Gastroesophageal sphincter (tissue), 4 donors: Measurements from ENCODE around the gene EMCN. TPM values are rescaled to one million over a fixed set of nuclear protein-coding genes. Genes with fewer than 3 reads are reported as not detected.
A peak's percentile ranks its signal among the peaks of the same experiment; 100 is the strongest.

Source experiments
- ATAC-seq: fragments of 150-250 bp; one replicate; pipeline ENCODE4 v1.9.1; 2016; ENCODE audit warnings: mild to moderate bottlenecking, moderate library complexity
- H3K27ac ChIP-seq, 4 donors: fragments of 200-600 bp; sonication (generic) in 3 of 4; 1 replicate in 3 of 4; 2 replicates in 1 of 4; pipeline ENCODE4 v1.5.1; 2016 to 2019
- H3K27me3 ChIP-seq: fragments of 200-600 bp; sonication (generic); one replicate; pipeline ENCODE4 v1.5.1; 2019
- H3K36me3 ChIP-seq, 2 donors: fragments of 200-600 bp; sonication (generic); one replicate each; pipeline ENCODE4 v1.5.1; 2019; ENCODE audit warnings: control low read depth in 1 of 2
- H3K4me1 ChIP-seq, 3 donors: fragments of 200-600 bp; sonication (generic); 1 replicate in 2 of 3; 2 replicates in 1 of 3; pipeline ENCODE4 v1.5.1; 2016 to 2019; ENCODE audit warnings: control low read depth in 2 of 3
- H3K4me3 ChIP-seq, 2 donors: fragments of 200-600 bp; sonication (generic); one replicate each; pipeline ENCODE4 v1.5.1; 2019; ENCODE audit warnings: mild to moderate bottlenecking in 1 of 2, moderate library complexity in 1 of 2
- H3K9me3 ChIP-seq, 3 donors: fragments of 200-600 bp; sonication (generic); one replicate each; pipeline ENCODE4 v1.5.1; 2017 to 2019; ENCODE audit warnings: control low read depth in 2 of 3
- CTCF ChIP-seq, 4 experiments: fragments of 200-600 bp in 2 of 4; fragments of 450-650 bp in 2 of 4; sonication (generic) in 1 of 4; IDR thresholded peaks; one replicate each; pipeline ENCODE4 v1.5.1; 2017 to 2019; ENCODE audit warnings: antibody characterized with exemption in 4 of 4, mild to moderate bottlenecking in 2 of 4, moderate library complexity in 2 of 4
- EP300 ChIP-seq: sonication (generic); formaldehyde crosslinking; IDR thresholded peaks from one replicate; pipeline ENCODE4 v1.6.1; 2017; ENCODE audit warnings: antibody characterized with exemption, mild to moderate bottlenecking
- POLR2A ChIP-seq, 2 donors: fragments of 450-650 bp; IDR thresholded peaks; one replicate each; pipeline ENCODE4 v1.6.1; 2017; ENCODE audit warnings: antibody characterized with exemption in 2 of 2, mild to moderate bottlenecking in 2 of 2, moderate library complexity in 1 of 2
- POLR2AphosphoS5 ChIP-seq: sonication (generic); formaldehyde crosslinking; IDR thresholded peaks from one replicate; pipeline ENCODE4 v1.6.1; 2017; ENCODE audit warnings: antibody characterized with exemption
- WGBS, 2 donors: methylation state at CpG; one replicate each; pipeline ENCODE4 v1.1.5; 2018; ENCODE audit warnings: low coverage in 1 of 2; 5-methylcytosine and 5-hydroxymethylcytosine counted together
- total RNA-seq, 4 donors: library from RNA; depleted of rRNA; stranded (reverse); fragments of >200 nt; gene quantifications; one replicate each; pipeline ENCODE4 v1.1.0, GENCODE V29; 2016

The EMCN gene
- total RNA-seq, 4 donors from 2014 or later: 5.3 to 26.8 (median 23.1) TPM

GRCh38 chr4:100428051-100428450 lies 89.8 kb downstream of the EMCN start:
- Histone ChIP-seq H3K27me3 (no peaks in the 10 kb centered on the region), H3K9me3 (no peaks in the 10 kb centered on the region), H3K27ac (no peak overlapping the region), H3K4me3 (no peak overlapping the region), H3K4me1 (no peaks in the 10 kb centered on the region), H3K36me3 (no peaks in the 10 kb centered on the region)
- no peak for ATAC-seq
- TF ChIP-seq EP300 (no peak), CTCF (IDR thresholded peaks at IDR 0.05) (no peak), POLR2AphosphoS5 (no peak), POLR2A (IDR thresholded peaks at IDR 0.05) (no peak)
- WGBS, 2 donors: 73 to 100% methylated on average over 2 of the region's 2 CpGs

- H3K36me3 ChIP-seq: no peaks in the 10 kb centered on the region
- peaks cover 0 to 9% (median 0%) of the 10 kb centered on the region in 3 donors for H3K4me1 ChIP-seq
- 80 to 90% methylated on average over 1 to 4 of the region's 4 CpGs for whole genome bisulfite sequencing, 2 donors
- TF ChIP-seq POLR2A (IDR thresholded peaks at IDR 0.05): no peak
- no peak for TF ChIP-seq POLR2AphosphoS5
- no peak for TF ChIP-seq CTCF (IDR thresholded peaks at IDR 0.05)
- TF ChIP-seq EP300: no peak
- ATAC-seq: no peak
- no peaks in the 10 kb centered on the region for H3K27me3 ChIP-seq
- no peak overlapping the region for H3K27ac ChIP-seq
- H3K4me3 ChIP-seq: no peak overlapping the region
- no peaks in the 10 kb centered on the region for H3K9me3 ChIP-seq
These were observed 93.4 kb downstream of the EMCN start for GRCh38 chr4:100424376-100424775.

- 64% methylated on average over 1 of the region's 1 CpG; no CpG with 5 or more reads in 1 of the 2 donors for WGBS, 2 donors
- H3K36me3 ChIP-seq: no peaks in the 10 kb centered on the region
- no peak for ATAC-seq
- H3K4me3 ChIP-seq: no peak overlapping the region
- TF ChIP-seq POLR2AphosphoS5: no peak
- TF ChIP-seq POLR2A (IDR thresholded peaks at IDR 0.05): no peak
- TF ChIP-seq CTCF (IDR thresholded peaks at IDR 0.05): no peak
- no peak for TF ChIP-seq EP300
- H3K4me1 ChIP-seq: peaks cover 0 to 9% (median 0%) of the 10 kb centered on the region in 3 donors
- H3K27ac ChIP-seq: no peak overlapping the region
- H3K9me3 ChIP-seq: no peaks in the 10 kb centered on the region
- no peaks in the 10 kb centered on the region for H3K27me3 ChIP-seq
These were observed 94.9 kb downstream of the EMCN start for GRCh38 chr4:100422894-100423293.

GRCh38 chr4:100421361-100421978 lies 96.4 kb downstream of the EMCN start:
- Histone ChIP-seq H3K27ac (no peak overlapping the region), H3K27me3 (no peaks in the 10 kb centered on the region), H3K9me3 (no peaks in the 10 kb centered on the region), H3K36me3 (no peaks in the 10 kb centered on the region), H3K4me3 (no peak overlapping the region), H3K4me1 (peaks cover 0 to 9% (median 0%) of the 10 kb centered on the region in 3 donors)
- WGBS, 2 donors: 27 to 29% methylated on average over 1 to 3 of the region's 3 CpGs
- TF ChIP-seq POLR2A (IDR thresholded peaks at IDR 0.05) (no peak), POLR2AphosphoS5 (no peak), EP300 (no peak), CTCF (IDR thresholded peaks at IDR 0.05) (peak; percentile 21 to 50 (median 39))
- no peak for ATAC-seq

- H3K27ac ChIP-seq: no peak overlapping the region
- TF ChIP-seq CTCF (IDR thresholded peaks at IDR 0.05) (no peak), POLR2A (IDR thresholded peaks at IDR 0.05) (no peak), POLR2AphosphoS5 (no peak), EP300 (no peak)
- WGBS, 2 donors: 17 to 23% methylated on average over 2 of the region's 2 CpGs
- H3K27me3 ChIP-seq: no peaks in the 10 kb centered on the region
- H3K4me1 ChIP-seq: peaks cover 0 to 9% (median 0%) of the 10 kb centered on the region in 3 donors
- no peaks in the 10 kb centered on the region for H3K36me3 ChIP-seq
- ATAC-seq: no peak
- no peaks in the 10 kb centered on the region for H3K9me3 ChIP-seq
- H3K4me3 ChIP-seq: no peak overlapping the region
These were observed 97.3 kb downstream of the EMCN start for GRCh38 chr4:100420571-100420970.
